Endothelial cell (in vitro differentiated cells): ENCODE data around the gene THOC7. TPM values are rescaled to one million over a fixed set of nuclear protein-coding genes. Genes with fewer than 3 reads are reported as not detected.
A peak's percentile ranks its signal among the peaks of the same experiment; 100 is the strongest.

Experiments
- DNase-seq: peaks from one replicate; pipeline ENCODE4 v3.0.0; 2021; ENCODE audit warnings: low spot score
- H3K27ac Mint-ChIP-seq: one replicate; pipeline ENCODE4 v1.8.0; 2021; ENCODE audit warnings: mixed read lengths, inconsistent platforms; ENCODE audit not compliant: unreplicated experiment
- H3K27me3 Mint-ChIP-seq: one replicate; pipeline ENCODE4 v1.8.0; 2021; ENCODE audit warnings: mild to moderate bottlenecking, moderate library complexity, mixed read lengths, inconsistent platforms; ENCODE audit not compliant: unreplicated experiment
- H3K36me3 Mint-ChIP-seq: one replicate; pipeline ENCODE4 v1.8.0; 2021; ENCODE audit warnings: mild to moderate bottlenecking, low read depth, mixed read lengths, inconsistent platforms; ENCODE audit not compliant: unreplicated experiment
- H3K4me1 Mint-ChIP-seq: one replicate; pipeline ENCODE4 v1.8.0; 2021; ENCODE audit warnings: mild to moderate bottlenecking, mixed read lengths, inconsistent platforms; ENCODE audit not compliant: unreplicated experiment
- H3K4me3 Mint-ChIP-seq: one replicate; pipeline ENCODE4 v1.8.0; 2021; ENCODE audit warnings: mild to moderate bottlenecking, mixed read lengths, inconsistent platforms; ENCODE audit not compliant: unreplicated experiment
- H3K9me3 Mint-ChIP-seq: one replicate; pipeline ENCODE4 v1.8.0; 2021; ENCODE audit warnings: mixed read lengths, inconsistent platforms; ENCODE audit not compliant: unreplicated experiment
- total RNA-seq: library from RNA; stranded (reverse); fragmentation: NEBNext Ultra II Directional; extraction: Animal tissue kit (Norgen Biotek cat#: 25700); gene quantifications from one replicate; pipeline ENCODE4 v1.2.1, GENCODE V29; 2021; ENCODE audit not compliant: unreplicated experiment
- TF ChIP-seq, protein P1 (sequence below): fragments of 200-600 bp; sonication (generic); IDR thresholded peaks from one replicate; pipeline ENCODE4 v1.5.0; 2021; ENCODE audit warnings: antibody characterized with exemption; ENCODE audit not compliant: unreplicated experiment

Gene THOC7
- total RNA-seq, 1 donor from 2014 or later: 47.3 TPM

DNA sequence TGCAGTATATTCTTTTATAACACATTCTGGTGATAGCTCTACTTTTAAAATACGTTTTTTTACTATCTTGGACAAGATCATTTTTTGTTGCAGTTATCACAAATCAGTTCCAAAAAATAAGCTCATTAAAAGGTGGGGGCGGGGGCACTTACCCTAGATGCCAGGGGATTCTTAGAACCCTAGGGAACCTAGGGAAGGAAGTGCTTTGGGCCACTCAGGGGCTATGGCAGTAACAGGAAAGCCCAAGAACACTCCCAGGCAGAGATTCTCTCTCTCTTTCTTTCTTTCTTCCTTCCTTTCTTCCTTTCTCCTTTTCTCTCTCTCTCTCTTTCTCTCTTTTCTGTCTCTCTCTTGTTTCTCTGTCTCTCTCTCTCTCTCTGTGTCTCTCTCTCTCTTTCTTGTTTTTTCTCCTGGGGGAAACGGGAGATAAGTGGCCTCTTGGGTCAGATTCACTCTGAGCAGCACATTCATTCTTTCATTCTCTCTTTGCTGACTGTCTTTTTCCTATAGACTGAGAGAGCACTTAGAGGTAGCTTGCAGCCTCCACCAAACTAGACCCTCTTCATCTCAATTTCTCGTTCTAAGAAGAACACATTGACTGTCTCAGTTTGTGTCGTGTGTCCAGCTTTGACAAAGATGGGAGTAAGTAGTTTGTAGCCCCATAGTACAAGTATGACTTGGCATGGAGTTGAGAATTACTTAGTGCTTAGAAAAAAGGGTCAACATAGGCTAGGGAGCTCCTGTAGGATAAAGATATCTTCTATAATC, 32.0 kb upstream of the THOC7 start:
- H3K36me3 Mint-ChIP-seq: peaks cover 7% of the 10 kb centered on the region
- no peaks in the 10 kb centered on the region for H3K9me3 Mint-ChIP-seq
- no peak overlapping the region for H3K4me3 Mint-ChIP-seq
- no peak for DNase-seq
- H3K27me3 Mint-ChIP-seq: no peaks in the 10 kb centered on the region
- peaks cover 20% of the 10 kb centered on the region for H3K4me1 Mint-ChIP-seq
- TF ChIP-seq, protein P1, sequence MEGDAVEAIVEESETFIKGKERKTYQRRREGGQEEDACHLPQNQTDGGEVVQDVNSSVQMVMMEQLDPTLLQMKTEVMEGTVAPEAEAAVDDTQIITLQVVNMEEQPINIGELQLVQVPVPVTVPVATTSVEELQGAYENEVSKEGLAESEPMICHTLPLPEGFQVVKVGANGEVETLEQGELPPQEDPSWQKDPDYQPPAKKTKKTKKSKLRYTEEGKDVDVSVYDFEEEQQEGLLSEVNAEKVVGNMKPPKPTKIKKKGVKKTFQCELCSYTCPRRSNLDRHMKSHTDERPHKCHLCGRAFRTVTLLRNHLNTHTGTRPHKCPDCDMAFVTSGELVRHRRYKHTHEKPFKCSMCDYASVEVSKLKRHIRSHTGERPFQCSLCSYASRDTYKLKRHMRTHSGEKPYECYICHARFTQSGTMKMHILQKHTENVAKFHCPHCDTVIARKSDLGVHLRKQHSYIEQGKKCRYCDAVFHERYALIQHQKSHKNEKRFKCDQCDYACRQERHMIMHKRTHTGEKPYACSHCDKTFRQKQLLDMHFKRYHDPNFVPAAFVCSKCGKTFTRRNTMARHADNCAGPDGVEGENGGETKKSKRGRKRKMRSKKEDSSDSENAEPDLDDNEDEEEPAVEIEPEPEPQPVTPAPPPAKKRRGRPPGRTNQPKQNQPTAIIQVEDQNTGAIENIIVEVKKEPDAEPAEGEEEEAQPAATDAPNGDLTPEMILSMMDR: no peak
- H3K27ac Mint-ChIP-seq: peak overlapping the region; percentile 4

DNA sequence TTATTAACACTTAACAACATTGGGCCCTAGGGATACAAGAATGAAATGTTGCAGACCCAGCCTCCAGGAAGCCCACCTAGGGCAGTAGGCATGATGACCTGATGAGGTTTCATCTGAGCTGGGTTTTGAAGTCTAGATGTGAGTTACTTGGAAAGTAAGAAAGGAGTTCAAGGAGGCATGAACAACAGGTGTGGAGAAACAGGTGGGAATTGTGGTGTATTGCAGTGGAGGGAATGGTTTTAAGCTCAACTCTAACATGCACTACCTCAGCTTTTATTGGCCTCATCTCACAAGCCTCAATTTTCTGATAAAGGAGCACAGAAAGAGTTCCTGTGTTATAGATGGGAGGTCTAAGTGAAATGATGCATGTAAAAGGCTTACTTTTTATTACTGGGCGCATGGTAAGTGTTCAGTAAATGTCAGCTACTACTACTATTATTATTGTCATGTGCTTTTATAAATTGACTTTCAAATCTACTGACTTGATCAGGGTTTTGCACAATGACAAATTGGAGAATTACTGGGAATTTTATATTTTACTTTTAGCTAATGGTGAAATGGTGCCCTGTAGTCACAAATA, 29.3 kb upstream of the THOC7 start:
- Mint-ChIP-seq H3K27me3 (no peaks in the 10 kb centered on the region), H3K9me3 (no peaks in the 10 kb centered on the region), H3K27ac (no peak overlapping the region), H3K36me3 (peaks cover 4% of the 10 kb centered on the region), H3K4me3 (no peak overlapping the region), H3K4me1 (peaks cover 14% of the 10 kb centered on the region)
- TF ChIP-seq, protein P1: no peak
- DNase-seq: no peak

- Mint-ChIP-seq H3K4me1 (peaks cover 14% of the 10 kb centered on the region), H3K36me3 (peaks cover 4% of the 10 kb centered on the region), H3K9me3 (no peaks in the 10 kb centered on the region), H3K27me3 (no peaks in the 10 kb centered on the region), H3K4me3 (no peak overlapping the region), H3K27ac (no peak overlapping the region)
- TF ChIP-seq, protein P1: no peak
- DNase-seq: no peak
These were observed 27.9 kb upstream of the THOC7 start for GRCh38 chr3:63891518-63891917.

- Mint-ChIP-seq H3K27ac (no peak overlapping the region), H3K4me3 (no peak overlapping the region), H3K4me1 (peaks cover 5% of the 10 kb centered on the region), H3K36me3 (no peaks in the 10 kb centered on the region), H3K27me3 (no peaks in the 10 kb centered on the region), H3K9me3 (no peaks in the 10 kb centered on the region)
- no peak for DNase-seq
- TF ChIP-seq, protein P1: no peak
These were observed 23.3 kb upstream of the THOC7 start for GRCh38 chr3:63886858-63887257.

- Mint-ChIP-seq H3K27ac (no peak overlapping the region), H3K4me3 (no peak overlapping the region), H3K4me1 (no peaks in the 10 kb centered on the region), H3K36me3 (no peaks in the 10 kb centered on the region), H3K9me3 (no peaks in the 10 kb centered on the region), H3K27me3 (no peaks in the 10 kb centered on the region)
- no peak for DNase-seq
- TF ChIP-seq, protein P1: no peak
These were observed 17.0 kb upstream of the THOC7 start for GRCh38 chr3:63880653-63881052.
